Naive thymus-derived CD4-positive, alpha-beta T cell (primary cell): ENCODE data around the gene RNASE9. TPM values are rescaled to one million over a fixed set of nuclear protein-coding genes. Genes with fewer than 3 reads are reported as not detected.

Experiments used
- ATAC-seq: fragments of 150-1000 bp; cut with Tn5 transposase; 2 replicates; pipeline ENCODE4 v1.10.0; 2021; ENCODE audit warnings: mild to moderate bottlenecking, moderate library complexity
- CTCF ChIA-PET: fragments of 350-600 bp; sonication (Branson Sonifier 250); formaldehyde crosslinking; loops from one replicate; lab custom pipeline; 2021; ENCODE audit warnings: antibody characterized with exemption; lab: Charles Lee
- POLR2A ChIA-PET: fragments of 350-600 bp; sonication (Branson Sonifier 250); formaldehyde crosslinking; loops from one replicate; lab custom pipeline; 2021; ENCODE audit warnings: antibody characterized with exemption, inconsistent platforms; lab: Charles Lee
- DNase-seq, 9 donors: peaks; one replicate each; pipeline versions ENCODE4 v3.0.0 to v3.0.0-alpha.2; 2020 to 2022; ENCODE audit warnings: mixed read lengths in 1 of 9
- H3K27ac ChIP-seq: one replicate; pipeline ENCODE4 v1.7.0; 2013; ENCODE audit warnings: mild to moderate bottlenecking, low read depth, low read length, moderate library complexity
- H3K27me3 ChIP-seq, 2 donors: one replicate each; pipeline ENCODE4 v1.7.0; 2013; ENCODE audit warnings: low read length in 2 of 2, mild to moderate bottlenecking in 2 of 2, moderate library complexity in 2 of 2; ENCODE audit not compliant: control insufficient read depth in 2 of 2, insufficient read depth in 2 of 2
- H3K36me3 ChIP-seq, 3 experiments: 1 replicate in 2 of 3; 2 replicates in 1 of 3; pipeline ENCODE4 v1.7.0; 2013; ENCODE audit warnings: low read length in 3 of 3, mild to moderate bottlenecking in 3 of 3, moderate library complexity in 1 of 3; ENCODE audit not compliant: insufficient read depth in 3 of 3, control insufficient read depth in 2 of 3
- H3K4me1 ChIP-seq, 2 donors: one replicate each; pipeline ENCODE4 v1.7.0; 2013; ENCODE audit warnings: low read length in 2 of 2, mild to moderate bottlenecking in 2 of 2, moderate library complexity in 1 of 2; ENCODE audit not compliant: control insufficient read depth in 2 of 2, insufficient read depth in 2 of 2
- H3K4me3 ChIP-seq: 2 replicates; pipeline ENCODE4 v1.7.0; 2013; ENCODE audit warnings: mild to moderate bottlenecking, low read length
- H3K9me3 ChIP-seq, 3 experiments: 1 replicate in 2 of 3; 2 replicates in 1 of 3; pipeline ENCODE4 v1.7.0; 2013; ENCODE audit warnings: low read length in 3 of 3; ENCODE audit not compliant: control insufficient read depth in 2 of 3
- H3K27ac Mint-ChIP-seq, 9 donors: one replicate each; pipeline ENCODE4 v1.8.0; 2020 to 2022; ENCODE audit warnings: mixed read lengths in 9 of 9, mild to moderate bottlenecking in 8 of 9, moderate library complexity in 5 of 9, inconsistent platforms in 2 of 9
- H3K27me3 Mint-ChIP-seq, 5 donors: one replicate each; pipeline ENCODE4 v1.8.0; 2021 to 2022; ENCODE audit warnings: mixed read lengths in 5 of 5, mild to moderate bottlenecking in 1 of 5
- H3K36me3 Mint-ChIP-seq, 5 donors: one replicate each; pipeline ENCODE4 v1.8.0; 2020 to 2022; ENCODE audit warnings: mixed read lengths in 5 of 5, mild to moderate bottlenecking in 3 of 5, inconsistent platforms in 1 of 5
- H3K4me1 Mint-ChIP-seq, 7 donors: one replicate each; pipeline ENCODE4 v1.8.0; 2020 to 2022; ENCODE audit warnings: mixed read lengths in 7 of 7, mild to moderate bottlenecking in 3 of 7, inconsistent platforms in 1 of 7
- H3K4me3 Mint-ChIP-seq, 10 donors: one replicate each; pipeline ENCODE4 v1.8.0; 2020 to 2022; ENCODE audit warnings: mild to moderate bottlenecking in 10 of 10, mixed read lengths in 10 of 10, moderate library complexity in 6 of 10, inconsistent platforms in 2 of 10
- H3K9me3 Mint-ChIP-seq, 11 donors: one replicate each; pipeline ENCODE4 v1.8.0; 2020 to 2022; ENCODE audit warnings: mixed read lengths in 11 of 11, mild to moderate bottlenecking in 4 of 11, inconsistent platforms in 1 of 11, moderate library complexity in 1 of 11
- intact Hi-C, 2 donors: fragments of 100-400 bp; cut with micrococcal nuclease; formaldehyde crosslinking; loops; one replicate each; pipeline ENCODE4 v1.15.1; 2023
- polyA plus RNA-seq, 2 donors: library from polyadenylated mRNA; unstranded; fragments of 300-500 nt; fragmentation: Illumina TruSeq; gene quantifications; one replicate each; pipeline ENCODE4 v1.2.3, GENCODE V29; 2021
- total RNA-seq, 6 experiments: library from RNA in 5 of 6; stranded (reverse) in 5 of 6; gene quantifications; 1 replicate in 5 of 6; 2 replicates in 1 of 6; pipeline ENCODE4 v1.2.3 and lab custom pipeline; 2021 to 2026

The RNASE9 gene
- total and polyA plus RNA-seq, 7 experiments from 2014 or later, result not detected

DNA sequence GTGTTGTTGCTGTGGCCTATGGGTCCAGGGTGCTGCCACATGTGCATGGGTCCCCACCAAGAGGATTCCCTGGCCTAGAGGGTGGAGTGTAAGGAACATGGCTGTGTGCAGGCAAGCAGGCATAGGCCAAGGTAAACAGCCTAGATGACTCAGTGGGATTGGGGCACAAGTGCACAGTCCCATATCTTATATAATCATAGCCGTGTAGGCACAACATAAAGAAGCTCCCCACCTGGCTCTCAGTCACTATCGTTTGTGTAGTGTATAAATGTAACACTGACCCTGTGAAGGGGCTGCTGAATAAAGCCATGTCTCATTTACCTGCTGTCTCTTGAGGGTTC, 46.0 kb upstream of the RNASE9 start:
- Mint-ChIP-seq H3K9me3 (no peaks in the 10 kb centered on the region), H3K4me3 (no peak overlapping the region), H3K4me1 (peaks cover 0 to 7% (median 0%) of the 10 kb centered on the region in 7 donors), H3K36me3 (no peaks in the 10 kb centered on the region), H3K27ac (peak overlapping the region in 1 of 9 donors; percentile 60), H3K27me3 (no peaks in the 10 kb centered on the region)
- DNase-seq, result no peak
- ATAC-seq, result no peak
- no peak overlapping the region for H3K4me3 ChIP-seq
- intact Hi-C loops, result no loop called here
- H3K27me3 ChIP-seq, result no peaks in the 10 kb centered on the region
- H3K27ac ChIP-seq, result no peak overlapping the region
- CTCF ChIA-PET, result interaction anchor here (0.6 to 7.2 kb wide), 7 partner anchors 19 to 279 kb away, joined by 3 to 104 read pairs (median 12); no protein-coding TSS in a partner anchor
- H3K4me1 ChIP-seq, result peaks cover 7 to 9% of the 10 kb centered on the region in 2 donors
- POLR2A ChIA-PET, result interaction anchor here (0.9 to 1.2 kb wide), 2 partner anchors 152 to 264 kb away, joined by 4 read pairs; partner anchors contain the start of genes APEX1, OSGEP and PARP2
- H3K36me3 ChIP-seq, result no peaks in the 10 kb centered on the region
- H3K9me3 ChIP-seq, result no peaks in the 10 kb centered on the region

DNA sequence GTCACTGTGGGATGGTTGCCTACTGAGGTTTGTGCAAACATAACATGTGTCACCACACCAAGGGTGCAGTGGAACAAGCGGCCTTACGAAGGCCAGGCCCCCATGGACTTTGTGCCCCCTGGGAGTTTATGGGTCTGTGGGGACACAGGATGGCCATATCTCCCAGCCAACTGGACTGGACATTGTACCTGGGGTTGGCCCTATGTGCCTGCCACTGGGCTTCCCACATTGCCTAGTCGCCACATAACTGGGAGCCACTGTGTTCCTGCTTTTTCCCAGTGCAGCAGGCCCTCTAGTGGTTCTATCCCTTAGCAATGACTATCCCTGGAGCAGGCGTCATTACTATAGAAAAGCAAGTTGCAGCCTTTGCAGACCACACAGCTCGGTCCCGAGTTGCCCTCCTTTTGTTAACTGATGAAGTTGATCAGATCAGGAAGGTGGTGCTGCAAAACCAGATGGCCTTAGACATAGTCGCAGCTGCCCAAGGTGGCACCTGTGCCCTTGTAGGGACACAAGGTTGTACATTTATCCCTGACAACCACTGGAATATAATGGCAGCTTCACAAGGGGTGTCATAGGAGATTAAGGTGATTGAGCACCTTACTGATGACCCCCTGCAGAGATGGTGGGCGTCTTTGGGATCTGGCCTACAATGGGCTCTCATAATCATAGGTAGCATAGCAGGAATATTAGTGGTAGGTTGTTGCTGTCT, 45.5 kb upstream of the RNASE9 start:
- H3K9me3 ChIP-seq, result no peaks in the 10 kb centered on the region
- Mint-ChIP-seq H3K4me1 (peaks cover 0 to 7% (median 0%) of the 10 kb centered on the region in 7 donors), H3K4me3 (no peak overlapping the region), H3K36me3 (no peaks in the 10 kb centered on the region), H3K27me3 (no peaks in the 10 kb centered on the region), H3K27ac (no peak overlapping the region), H3K9me3 (no peaks in the 10 kb centered on the region)
- no peak for ATAC-seq
- no peak overlapping the region for H3K27ac ChIP-seq
- ChIA-PET POLR2A (interaction anchor here (0.9 to 1.2 kb wide), 2 partner anchors 151 to 263 kb away, joined by 4 read pairs; partner anchors contain the start of genes APEX1, OSGEP and PARP2), CTCF (interaction anchor here (1.9 to 7.2 kb wide), 5 partner anchors 51 to 279 kb away, joined by 4 to 104 read pairs (median 12); no protein-coding TSS in a partner anchor)
- no peaks in the 10 kb centered on the region for H3K27me3 ChIP-seq
- DNase-seq, result no peak
- no peaks in the 10 kb centered on the region for H3K36me3 ChIP-seq
- H3K4me1 ChIP-seq, result peaks cover 7 to 9% of the 10 kb centered on the region in 2 donors
- intact Hi-C loops, result no loop called here
- H3K4me3 ChIP-seq, result no peak overlapping the region

DNA sequence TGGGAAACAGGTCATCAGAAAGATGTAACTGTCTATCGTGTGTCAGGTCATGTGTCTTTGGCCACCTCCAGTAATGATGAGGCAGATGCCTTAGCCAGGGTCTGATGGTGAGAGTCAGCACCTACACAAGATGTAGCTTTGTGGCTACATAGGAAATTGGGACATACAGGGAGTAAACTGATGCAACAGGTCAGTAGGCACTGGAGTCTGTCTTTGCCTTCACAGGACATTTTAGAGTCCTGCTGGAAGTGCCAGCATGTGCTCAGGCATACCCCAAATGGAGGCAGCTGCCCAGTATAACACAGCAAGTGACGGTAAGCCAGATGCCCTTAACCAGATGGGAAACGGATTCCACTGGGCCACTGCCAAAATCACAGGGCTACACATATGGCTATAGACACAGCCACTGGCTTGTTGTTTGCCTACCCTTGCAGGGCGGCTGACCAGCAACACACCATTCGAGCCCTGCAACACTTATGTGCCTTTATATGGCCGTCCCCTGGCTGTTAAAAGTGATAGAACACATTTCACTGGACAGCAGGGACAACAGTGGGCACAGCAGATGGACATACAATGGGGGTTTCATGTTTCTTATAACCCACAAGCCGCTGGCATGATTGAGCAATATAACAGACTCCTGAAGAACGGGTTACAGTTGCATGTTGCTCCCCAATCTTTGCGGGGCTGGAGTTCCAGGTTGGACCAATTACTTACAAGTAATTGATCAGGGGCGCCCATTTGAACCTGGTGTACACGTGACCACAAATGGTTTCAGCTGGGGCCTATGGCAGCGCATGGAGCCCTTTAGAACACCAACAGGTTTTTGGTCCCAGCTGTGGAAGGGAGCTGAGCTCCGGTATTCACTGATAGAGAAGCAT, 43.2 kb upstream of the RNASE9 start:
- H3K4me3 Mint-ChIP-seq, result no peak overlapping the region

GRCh38 chr14:20602583-20602982, 41.7 kb upstream of the RNASE9 start:
- Histone ChIP-seq H3K36me3 (no peaks in the 10 kb centered on the region), H3K27ac (no peak overlapping the region), H3K27me3 (no peaks in the 10 kb centered on the region), H3K9me3 (no peaks in the 10 kb centered on the region), H3K4me3 (no peak overlapping the region), H3K4me1 (no peaks in the 10 kb centered on the region)
- H3K4me3 Mint-ChIP-seq, result no peak overlapping the region
- H3K9me3 Mint-ChIP-seq, result no peaks in the 10 kb centered on the region
- no peak overlapping the region for H3K27ac Mint-ChIP-seq
- no peaks in the 10 kb centered on the region for H3K27me3 Mint-ChIP-seq
- ATAC-seq (no peak), DNase-seq (no peak)
- POLR2A ChIA-PET, result no interaction called here
- H3K4me1 Mint-ChIP-seq, result peaks cover 0 to under 1% (median 0%) of the 10 kb centered on the region in 7 donors
- H3K36me3 Mint-ChIP-seq, result no peaks in the 10 kb centered on the region
- CTCF ChIA-PET, result interaction anchor here (0.7 kb wide), 1 partner anchor 187 kb away, joined by 4 read pairs; no protein-coding TSS in a partner anchor
- intact Hi-C loops, result no loop called here

More for the DNA sequence above, 43.2 kb upstream of the RNASE9 start:
- ChIA-PET POLR2A (no interaction called here), CTCF (interaction anchor here (0.6 to 7.2 kb wide), 4 partner anchors 183 to 277 kb away, joined by 3 to 104 read pairs (median 6); no protein-coding TSS in a partner anchor)
- ATAC-seq, result no peak
- no peak for DNase-seq
- Histone ChIP-seq H3K4me1 (no peaks in the 10 kb centered on the region), H3K4me3 (no peak overlapping the region), H3K27me3 (no peaks in the 10 kb centered on the region), H3K27ac (no peak overlapping the region), H3K36me3 (no peaks in the 10 kb centered on the region), H3K9me3 (no peaks in the 10 kb centered on the region)
- H3K4me1 Mint-ChIP-seq, result peaks cover 0 to 7% (median 0%) of the 10 kb centered on the region in 7 donors
- H3K27ac Mint-ChIP-seq, result no peak overlapping the region
- H3K27me3 Mint-ChIP-seq, result no peaks in the 10 kb centered on the region
- no peaks in the 10 kb centered on the region for H3K9me3 Mint-ChIP-seq
- intact Hi-C loops, result no loop called here
- H3K36me3 Mint-ChIP-seq, result no peaks in the 10 kb centered on the region

GRCh38 chr14:20601522-20601921, 40.7 kb upstream of the RNASE9 start:
- Histone ChIP-seq H3K4me3 (no peak overlapping the region), H3K36me3 (no peaks in the 10 kb centered on the region), H3K4me1 (no peaks in the 10 kb centered on the region), H3K27me3 (no peaks in the 10 kb centered on the region), H3K27ac (no peak overlapping the region), H3K9me3 (no peaks in the 10 kb centered on the region)
- intact Hi-C loops, result no loop called here
- ATAC-seq (no peak), DNase-seq (no peak)
- ChIA-PET POLR2A (no interaction called here), CTCF (interaction anchor here (0.6 kb wide), 1 partner anchor 70 kb away, joined by 3 read pairs; no protein-coding TSS in a partner anchor)
- H3K9me3 Mint-ChIP-seq, result no peaks in the 10 kb centered on the region
- H3K4me3 Mint-ChIP-seq, result no peak overlapping the region
- H3K36me3 Mint-ChIP-seq, result no peaks in the 10 kb centered on the region
- H3K27ac Mint-ChIP-seq, result no peak overlapping the region
- H3K27me3 Mint-ChIP-seq, result no peaks in the 10 kb centered on the region
- H3K4me1 Mint-ChIP-seq, result no peaks in the 10 kb centered on the region

DNA sequence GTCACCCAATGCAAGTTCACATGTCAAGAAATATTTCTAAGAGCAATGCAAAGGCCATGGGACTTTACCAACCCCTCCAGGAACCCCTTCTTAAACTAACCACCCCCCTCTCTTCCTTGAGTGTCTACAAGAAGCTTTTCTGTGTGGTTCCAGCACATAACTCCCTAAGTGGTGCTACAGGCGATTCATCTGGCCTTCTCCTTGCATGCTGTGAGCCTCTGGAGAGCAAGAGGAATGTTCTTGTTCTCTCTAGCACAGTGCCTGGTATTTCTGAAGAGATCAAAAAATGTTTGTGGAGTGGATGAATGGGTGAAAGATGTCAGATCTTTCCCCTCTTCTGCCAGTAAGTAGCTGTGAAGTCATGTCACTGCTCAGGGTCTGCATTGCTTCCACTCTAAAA, 36.3 kb upstream of the RNASE9 start:
- no peaks in the 10 kb centered on the region for H3K9me3 ChIP-seq
- no peak overlapping the region for H3K27ac ChIP-seq
- Mint-ChIP-seq H3K27me3 (peaks cover 0 to 5% (median 0%) of the 10 kb centered on the region in 5 donors), H3K9me3 (no peaks in the 10 kb centered on the region), H3K4me1 (peaks cover 0 to 9% (median 7%) of the 10 kb centered on the region in 7 donors), H3K27ac (no peak overlapping the region), H3K4me3 (no peak overlapping the region), H3K36me3 (no peaks in the 10 kb centered on the region)
- ChIA-PET POLR2A (no interaction called here), CTCF (no interaction called here)
- H3K4me1 ChIP-seq, result no peaks in the 10 kb centered on the region
- DNase-seq, result no peak
- intact Hi-C loops, result no loop called here
- no peaks in the 10 kb centered on the region for H3K27me3 ChIP-seq
- no peak for ATAC-seq
- H3K4me3 ChIP-seq, result no peak overlapping the region
- H3K36me3 ChIP-seq, result no peaks in the 10 kb centered on the region
